NCI-H1092 treated with DMSO at 0.1 percent for 48 hours (cell line): ENCODE measurements around the gene INSYN1.

Experiments used
- DNase-seq: peaks from one replicate; lab custom pipeline; 2025; lab: John Stamatoyannopoulos, UW

INSYN1 gene

GRCh38 chr15:73773428-73773827 is 20.3 kb upstream of the INSYN1 start:
- no peak for DNase-seq

GRCh38 chr15:73771385-73772045 is 18.4 kb upstream of the INSYN1 start:
- DNase-seq = no peak

GRCh38 chr15:73770050-73770449 is 16.9 kb upstream of the INSYN1 start:
- DNase-seq = no peak

- DNase-seq = no peak
Observed at GRCh38 chr15:73767806-73768501, 14.8 kb upstream of the INSYN1 start.

- no peak for DNase-seq
Observed at GRCh38 chr15:73766598-73766997, 13.4 kb upstream of the INSYN1 start.

GRCh38 chr15:73765778-73766177 is 12.6 kb upstream of the INSYN1 start:
- DNase-seq = no peak

GRCh38 chr15:73763931-73764330 is 10.8 kb upstream of the INSYN1 start:
- DNase-seq = no peak

- DNase-seq = no peak
Observed at GRCh38 chr15:73760330-73761329, 7.5 kb upstream of the INSYN1 start.

- DNase-seq = no peak
Observed at GRCh38 chr15:73758461-73758860, 5.3 kb upstream of the INSYN1 start.

- no peak for DNase-seq
Observed at GRCh38 chr15:73757571-73757970, 4.4 kb upstream of the INSYN1 start.

- DNase-seq = no peak
Observed at GRCh38 chr15:73756947-73757513, 3.9 kb upstream of the INSYN1 start.

GRCh38 chr15:73756390-73756789 is 3.2 kb upstream of the INSYN1 start:
- DNase-seq = no peak

- DNase-seq = no peak
Observed at GRCh38 chr15:73755946-73756345, 2.8 kb upstream of the INSYN1 start.

- DNase-seq = peak; percentile 18
Observed at GRCh38 chr15:73755481-73755880, 2.3 kb upstream of the INSYN1 start.

GRCh38 chr15:73754461-73754860 is 1.3 kb upstream of the INSYN1 start:
- DNase-seq = no peak

- no peak for DNase-seq
Observed at GRCh38 chr15:73752806-73753193, 351 bp downstream of the INSYN1 start.

GRCh38 chr15:73751899-73752805 is 999 bp downstream of the INSYN1 start:
- DNase-seq = no peak

GRCh38 chr15:73751511-73751898 is 1.6 kb downstream of the INSYN1 start:
- DNase-seq = no peak

- no peak for DNase-seq
Observed at GRCh38 chr15:73750951-73751350, 2.2 kb downstream of the INSYN1 start.

GRCh38 chr15:73750438-73750837 is 2.7 kb downstream of the INSYN1 start:
- DNase-seq = no peak

GRCh38 chr15:73749971-73750370 is 3.2 kb downstream of the INSYN1 start:
- DNase-seq = no peak
